ENCODE measurements around the gene RGS7BP.

RGS7BP gene

GRCh38 chr5:64505769-64506566 lies at the start of gene RGS7BP:
TSS of gene RGS7BP (plus strand) at chr5:64506015. CDS start at chr5:64506625, 610 bp downstream.
- H3K27me3 ChIP-seq (ENCODE audit: control insufficient read depth in 5 of 5, insufficient read depth in 4 of 5, low read length in 5 of 5), result peaks cover 6 to 11% (median 8%) of the 10 kb centered on the region in 5 donors
- no peak within 1 kb of the TSS for H3K27ac ChIP-seq (ENCODE audit: low read depth, low read length)
- no peaks in the 10 kb centered on the region for H3K36me3 ChIP-seq (ENCODE audit: control insufficient read depth in 5 of 5, insufficient read depth in 5 of 5, low read length in 5 of 5)
- peak within 1 kb of the TSS; percentile 66 to 85 (median 71) for H3K4me3 ChIP-seq (ENCODE audit: low read depth in 1 of 5, low read length in 5 of 5)
- H3K9me3 ChIP-seq (ENCODE audit: control insufficient read depth in 5 of 5, low read length in 5 of 5), result no peaks in the 10 kb centered on the region
- H3K9ac ChIP-seq (ENCODE audit: low read length in 5 of 5), result peak within 1 kb of the TSS in 2 of 5 donors; percentile 7 to 68
- peaks cover 0 to 25% (median 20%) of the 10 kb centered on the region in 5 donors for H3K4me1 ChIP-seq (ENCODE audit: control insufficient read depth in 5 of 5, insufficient read depth in 5 of 5, low read length in 5 of 5)

- H3K36me3 ChIP-seq (ENCODE audit: control insufficient read depth in 5 of 5, insufficient read depth in 5 of 5, low read length in 5 of 5), result no peaks in the 10 kb centered on the region
- H3K27ac ChIP-seq (ENCODE audit: low read depth, low read length), result no peak overlapping the region
These were observed 48.0 kb upstream of the RGS7BP start for GRCh38 chr5:64457846-64458245.

GRCh38 chr5:64458948-64459347 lies 46.9 kb upstream of the RGS7BP start:
- Histone ChIP-seq H3K9me3 (ENCODE audit: control insufficient read depth in 5 of 5, low read length in 5 of 5) (peaks cover 0 to 14% (median 4%) of the 10 kb centered on the region in 5 donors), H3K27me3 (ENCODE audit: control insufficient read depth in 5 of 5, insufficient read depth in 4 of 5, low read length in 5 of 5) (no peaks in the 10 kb centered on the region), H3K4me1 (ENCODE audit: control insufficient read depth in 5 of 5, insufficient read depth in 5 of 5, low read length in 5 of 5) (no peaks in the 10 kb centered on the region), H3K9ac (ENCODE audit: low read length in 5 of 5) (no peak overlapping the region), H3K36me3 (ENCODE audit: control insufficient read depth in 5 of 5, insufficient read depth in 5 of 5, low read length in 5 of 5) (no peaks in the 10 kb centered on the region), H3K27ac (ENCODE audit: low read depth, low read length) (no peak overlapping the region), H3K4me3 (ENCODE audit: low read depth in 1 of 5, low read length in 5 of 5) (no peak overlapping the region)

More at GRCh38 chr5:64457846-64458245, 48.0 kb upstream of the RGS7BP start:
- H3K4me1 ChIP-seq (ENCODE audit: control insufficient read depth in 5 of 5, insufficient read depth in 5 of 5, low read length in 5 of 5), result no peaks in the 10 kb centered on the region
- peaks cover 0 to 6% (median 4%) of the 10 kb centered on the region in 5 donors for H3K9me3 ChIP-seq (ENCODE audit: control insufficient read depth in 5 of 5, low read length in 5 of 5)
- H3K27me3 ChIP-seq (ENCODE audit: control insufficient read depth in 5 of 5, insufficient read depth in 4 of 5, low read length in 5 of 5), result no peaks in the 10 kb centered on the region
- H3K4me3 ChIP-seq (ENCODE audit: low read depth in 1 of 5, low read length in 5 of 5), result no peak overlapping the region
- H3K9ac ChIP-seq (ENCODE audit: low read length in 5 of 5), result no peak overlapping the region

- H3K9ac ChIP-seq (ENCODE audit: low read length in 5 of 5), result no peak overlapping the region
- no peak overlapping the region for H3K4me3 ChIP-seq (ENCODE audit: low read depth in 1 of 5, low read length in 5 of 5)
- H3K36me3 ChIP-seq (ENCODE audit: control insufficient read depth in 5 of 5, insufficient read depth in 5 of 5, low read length in 5 of 5), result no peaks in the 10 kb centered on the region
- H3K4me1 ChIP-seq (ENCODE audit: control insufficient read depth in 5 of 5, insufficient read depth in 5 of 5, low read length in 5 of 5), result no peaks in the 10 kb centered on the region
- H3K9me3 ChIP-seq (ENCODE audit: control insufficient read depth in 5 of 5, low read length in 5 of 5), result peaks cover 0 to 17% (median 9%) of the 10 kb centered on the region in 5 donors
- no peaks in the 10 kb centered on the region for H3K27me3 ChIP-seq (ENCODE audit: control insufficient read depth in 5 of 5, insufficient read depth in 4 of 5, low read length in 5 of 5)
- H3K27ac ChIP-seq (ENCODE audit: low read depth, low read length), result no peak overlapping the region
These were observed 43.4 kb upstream of the RGS7BP start for GRCh38 chr5:64462391-64462790.

GRCh38 chr5:64486163-64486562 lies 19.7 kb upstream of the RGS7BP start:
- Histone ChIP-seq H3K36me3 (ENCODE audit: control insufficient read depth in 5 of 5, insufficient read depth in 5 of 5, low read length in 5 of 5) (no peaks in the 10 kb centered on the region), H3K4me1 (ENCODE audit: control insufficient read depth in 5 of 5, insufficient read depth in 5 of 5, low read length in 5 of 5) (no peaks in the 10 kb centered on the region), H3K4me3 (ENCODE audit: low read depth in 1 of 5, low read length in 5 of 5) (no peak overlapping the region), H3K9ac (ENCODE audit: low read length in 5 of 5) (no peak overlapping the region), H3K27me3 (ENCODE audit: control insufficient read depth in 5 of 5, insufficient read depth in 4 of 5, low read length in 5 of 5) (peaks cover 0 to 4% (median 3%) of the 10 kb centered on the region in 5 donors), H3K27ac (ENCODE audit: low read depth, low read length) (no peak overlapping the region), H3K9me3 (ENCODE audit: control insufficient read depth in 5 of 5, low read length in 5 of 5) (peaks cover 0 to 11% (median 3%) of the 10 kb centered on the region in 5 donors)

GRCh38 chr5:64487283-64487682 lies 18.5 kb upstream of the RGS7BP start:
- Histone ChIP-seq H3K27me3 (ENCODE audit: control insufficient read depth in 5 of 5, insufficient read depth in 4 of 5, low read length in 5 of 5) (peaks cover 0 to 4% (median 3%) of the 10 kb centered on the region in 5 donors), H3K4me3 (ENCODE audit: low read depth in 1 of 5, low read length in 5 of 5) (no peak overlapping the region), H3K27ac (ENCODE audit: low read depth, low read length) (no peak overlapping the region), H3K9me3 (ENCODE audit: control insufficient read depth in 5 of 5, low read length in 5 of 5) (peaks cover 0 to 11% (median 3%) of the 10 kb centered on the region in 5 donors), H3K36me3 (ENCODE audit: control insufficient read depth in 5 of 5, insufficient read depth in 5 of 5, low read length in 5 of 5) (no peaks in the 10 kb centered on the region), H3K9ac (ENCODE audit: low read length in 5 of 5) (no peak overlapping the region), H3K4me1 (ENCODE audit: control insufficient read depth in 5 of 5, insufficient read depth in 5 of 5, low read length in 5 of 5) (no peaks in the 10 kb centered on the region)

- Histone ChIP-seq H3K27me3 (ENCODE audit: control insufficient read depth in 5 of 5, insufficient read depth in 4 of 5, low read length in 5 of 5) (peaks cover 0 to 4% (median 3%) of the 10 kb centered on the region in 5 donors), H3K4me3 (ENCODE audit: low read depth in 1 of 5, low read length in 5 of 5) (no peak overlapping the region), H3K27ac (ENCODE audit: low read depth, low read length) (no peak overlapping the region), H3K9me3 (ENCODE audit: control insufficient read depth in 5 of 5, low read length in 5 of 5) (peaks cover 0 to 6% (median 3%) of the 10 kb centered on the region in 5 donors), H3K9ac (ENCODE audit: low read length in 5 of 5) (no peak overlapping the region), H3K36me3 (ENCODE audit: control insufficient read depth in 5 of 5, insufficient read depth in 5 of 5, low read length in 5 of 5) (no peaks in the 10 kb centered on the region), H3K4me1 (ENCODE audit: control insufficient read depth in 5 of 5, insufficient read depth in 5 of 5, low read length in 5 of 5) (no peaks in the 10 kb centered on the region)
These were observed 16.0 kb upstream of the RGS7BP start for GRCh38 chr5:64489857-64490256.

GRCh38 chr5:64497386-64497785 lies 8.4 kb upstream of the RGS7BP start:
- Histone ChIP-seq H3K36me3 (ENCODE audit: control insufficient read depth in 5 of 5, insufficient read depth in 5 of 5, low read length in 5 of 5) (no peaks in the 10 kb centered on the region), H3K27me3 (ENCODE audit: control insufficient read depth in 5 of 5, insufficient read depth in 4 of 5, low read length in 5 of 5) (no peaks in the 10 kb centered on the region), H3K9me3 (ENCODE audit: control insufficient read depth in 5 of 5, low read length in 5 of 5) (no peaks in the 10 kb centered on the region), H3K9ac (ENCODE audit: low read length in 5 of 5) (no peak overlapping the region), H3K4me3 (ENCODE audit: low read depth in 1 of 5, low read length in 5 of 5) (no peak overlapping the region), H3K27ac (ENCODE audit: low read depth, low read length) (no peak overlapping the region), H3K4me1 (ENCODE audit: control insufficient read depth in 5 of 5, insufficient read depth in 5 of 5, low read length in 5 of 5) (peaks cover 0 to 4% (median 0%) of the 10 kb centered on the region in 5 donors)

GRCh38 chr5:64502196-64502595 lies 3.6 kb upstream of the RGS7BP start:
- Histone ChIP-seq H3K27me3 (ENCODE audit: control insufficient read depth in 5 of 5, insufficient read depth in 4 of 5, low read length in 5 of 5) (peaks cover 5 to 9% (median 5%) of the 10 kb centered on the region in 5 donors), H3K4me1 (ENCODE audit: control insufficient read depth in 5 of 5, insufficient read depth in 5 of 5, low read length in 5 of 5) (peaks cover 0 to 23% (median 17%) of the 10 kb centered on the region in 5 donors), H3K9ac (ENCODE audit: low read length in 5 of 5) (no peak overlapping the region), H3K4me3 (ENCODE audit: low read depth in 1 of 5, low read length in 5 of 5) (no peak overlapping the region), H3K36me3 (ENCODE audit: control insufficient read depth in 5 of 5, insufficient read depth in 5 of 5, low read length in 5 of 5) (no peaks in the 10 kb centered on the region), H3K9me3 (ENCODE audit: control insufficient read depth in 5 of 5, low read length in 5 of 5) (no peaks in the 10 kb centered on the region), H3K27ac (ENCODE audit: low read depth, low read length) (no peak overlapping the region)

- H3K36me3 ChIP-seq (ENCODE audit: control insufficient read depth in 5 of 5, insufficient read depth in 5 of 5, low read length in 5 of 5), result no peaks in the 10 kb centered on the region
- no peak overlapping the region for H3K27ac ChIP-seq (ENCODE audit: low read depth, low read length)
- H3K9me3 ChIP-seq (ENCODE audit: control insufficient read depth in 5 of 5, low read length in 5 of 5), result no peaks in the 10 kb centered on the region
- peaks cover 0 to 25% (median 20%) of the 10 kb centered on the region in 5 donors for H3K4me1 ChIP-seq (ENCODE audit: control insufficient read depth in 5 of 5, insufficient read depth in 5 of 5, low read length in 5 of 5)
- H3K9ac ChIP-seq (ENCODE audit: low read length in 5 of 5), result peak overlapping the region in 1 of 5 donors; percentile 68
- peak overlapping the region; percentile 66 to 74 (median 71) for H3K4me3 ChIP-seq (ENCODE audit: low read depth in 1 of 5, low read length in 5 of 5)
- H3K27me3 ChIP-seq (ENCODE audit: control insufficient read depth in 5 of 5, insufficient read depth in 4 of 5, low read length in 5 of 5), result peaks cover 6 to 11% (median 8%) of the 10 kb centered on the region in 5 donors
These were observed 900 bp downstream of the RGS7BP start for GRCh38 chr5:64506567-64507263.

Data from subcutaneous abdominal adipose tissue (tissue), 5 donors.